Ascending aorta (tissue), 2 donors: ENCODE measurements around the gene LYRM4. TPM values are rescaled to one million over a fixed set of nuclear protein-coding genes. Genes with fewer than 3 reads are reported as not detected.

Experiments used
- DNase-seq, 2 donors: peaks; one replicate each; pipeline ENCODE4 v3.0.0-alpha.2; 2019; ENCODE audit warnings: low spot score in 2 of 2
- H3K27ac ChIP-seq, 2 donors: fragments of 200-600 bp; sonication (generic); one replicate each; pipeline ENCODE4 v1.5.1; 2016 to 2017; ENCODE audit warnings: mild to moderate bottlenecking in 1 of 2
- H3K27me3 ChIP-seq: fragments of 200-600 bp; sonication (generic); one replicate; pipeline ENCODE4 v1.5.1; 2017
- H3K36me3 ChIP-seq, 2 donors: fragments of 200-600 bp; sonication (generic); one replicate each; pipeline ENCODE4 v1.5.1; 2016
- H3K4me1 ChIP-seq, 2 donors: fragments of 200-600 bp; sonication (generic); one replicate each; pipeline ENCODE4 v1.5.1; 2016 to 2017; ENCODE audit warnings: mild to moderate bottlenecking in 1 of 2
- H3K4me3 ChIP-seq, 2 donors: fragments of 200-600 bp; sonication (generic); one replicate each; pipeline ENCODE4 v1.5.1; 2016 to 2017; ENCODE audit warnings: mild to moderate bottlenecking in 1 of 2
- H3K9me3 ChIP-seq, 2 donors: fragments of 200-600 bp; sonication (generic); one replicate each; pipeline ENCODE4 v1.5.1; 2016
- CTCF ChIP-seq, 3 experiments: fragments of 200-600 bp in 2 of 3; fragments of 450-650 bp in 1 of 3; sonication (generic) in 2 of 3; IDR thresholded peaks; one replicate each; pipeline ENCODE4 v1.5.1; 2016 to 2019; ENCODE audit warnings: antibody characterized with exemption in 3 of 3, mild to moderate bottlenecking in 1 of 3, moderate library complexity in 1 of 3
- intact Hi-C: fragments of 100-400 bp; cut with DNase I; formaldehyde crosslinking; loops from one replicate; pipeline ENCODE4 v1.15.1; 2023
- total RNA-seq: library from RNA; depleted of rRNA; stranded (reverse); fragments of >200 nt; gene quantifications from one replicate; pipeline ENCODE4 v1.1.0, GENCODE V29; 2016

Gene LYRM4
- total RNA-seq, 1 donor from 2014 or later: 10.5 TPM

GRCh38 chr6:5125152-5126006 lies 135.4 kb downstream of the LYRM4 start:
- Histone ChIP-seq H3K27me3 (no peaks in the 10 kb centered on the region), H3K36me3 (no peaks in the 10 kb centered on the region), H3K4me1 (no peaks in the 10 kb centered on the region), H3K4me3 (no peak overlapping the region), H3K27ac (no peak overlapping the region), H3K9me3 (no peaks in the 10 kb centered on the region)
- no peak for DNase-seq
- TF ChIP-seq CTCF (IDR thresholded peaks at IDR 0.05): no peak
- intact Hi-C loops: no loop called here

GRCh38 chr6:5124526-5124925 lies 136.2 kb downstream of the LYRM4 start:
- no peak for DNase-seq
- intact Hi-C loops: no loop called here
- no peaks in the 10 kb centered on the region for H3K27me3 ChIP-seq
- no peak overlapping the region for H3K27ac ChIP-seq
- no peaks in the 10 kb centered on the region for H3K4me1 ChIP-seq
- H3K9me3 ChIP-seq: no peaks in the 10 kb centered on the region
- no peaks in the 10 kb centered on the region for H3K36me3 ChIP-seq
- TF ChIP-seq CTCF (IDR thresholded peaks at IDR 0.05): no peak
- no peak overlapping the region for H3K4me3 ChIP-seq

GRCh38 chr6:5123296-5124143 lies 137.2 kb downstream of the LYRM4 start:
- no peaks in the 10 kb centered on the region for H3K36me3 ChIP-seq
- no peak for TF ChIP-seq CTCF (IDR thresholded peaks at IDR 0.05)
- no peak overlapping the region for H3K4me3 ChIP-seq
- no peak overlapping the region for H3K27ac ChIP-seq
- H3K9me3 ChIP-seq: no peaks in the 10 kb centered on the region
- no peaks in the 10 kb centered on the region for H3K4me1 ChIP-seq
- intact Hi-C loops: no loop called here
- H3K27me3 ChIP-seq: no peaks in the 10 kb centered on the region
- DNase-seq: no peak

- no peak for DNase-seq
- Histone ChIP-seq H3K27ac (no peak overlapping the region), H3K4me3 (no peak overlapping the region), H3K27me3 (no peaks in the 10 kb centered on the region), H3K9me3 (no peaks in the 10 kb centered on the region), H3K36me3 (no peaks in the 10 kb centered on the region), H3K4me1 (no peaks in the 10 kb centered on the region)
- intact Hi-C loops: no loop called here
- no peak for TF ChIP-seq CTCF (IDR thresholded peaks at IDR 0.05)
Observed at GRCh38 chr6:5122504-5123112, 138.1 kb downstream of the LYRM4 start.

GRCh38 chr6:5121956-5122355 lies 138.8 kb downstream of the LYRM4 start:
- Histone ChIP-seq H3K27me3 (no peaks in the 10 kb centered on the region), H3K36me3 (no peaks in the 10 kb centered on the region), H3K27ac (no peak overlapping the region), H3K4me1 (no peaks in the 10 kb centered on the region), H3K4me3 (no peak overlapping the region), H3K9me3 (no peaks in the 10 kb centered on the region)
- intact Hi-C loops: no loop called here
- no peak for TF ChIP-seq CTCF (IDR thresholded peaks at IDR 0.05)
- DNase-seq: no peak
